HCT116 (cell line): ENCODE results near the gene SRR.

Experiments
- CTCF ChIP-seq, 3 experiments: fragments of 200-600 bp in 1 of 3; sonication (generic) in 1 of 3; IDR thresholded peaks in 2 of 3; conservative IDR thresholded peaks in 1 of 3; 2 replicates each; pipeline ENCODE4 v1.5.1; 2012 to 2017; ENCODE audit warnings: low read depth in 2 of 3, low read length in 2 of 3, antibody characterized with exemption in 1 of 3, borderline replicate concordance in 1 of 3, control low read depth in 1 of 3, mild to moderate bottlenecking in 1 of 3, mixed read lengths in 1 of 3, mixed run types in 1 of 3, moderate library complexity in 1 of 3; ENCODE audit not compliant: insufficient read depth in 1 of 3
- EZH2 ChIP-seq: fragments of 200-600 bp; sonication (generic); IDR thresholded peaks from 2 replicates; pipeline ENCODE4 v1.6.1; 2017; ENCODE audit warnings: antibody characterized with exemption, mixed run types
- POLR2AphosphoS5 ChIP-seq: IDR thresholded peaks from 2 replicates; pipeline ENCODE4 v1.6.1; 2011; ENCODE audit warnings: mild to moderate bottlenecking, low read depth, low read length, moderate library complexity
- ZNF274 ChIP-seq: fragments of 200-500 bp; sonication (Bioruptor generic); IDR thresholded peaks from 2 replicates; pipeline ENCODE4 v1.6.1; 2014; ENCODE audit warnings: mild to moderate bottlenecking, low read depth, low read length, inconsistent platforms

- TF ChIP-seq CTCF (IDR thresholded peaks at IDR 0.05 in 2 of 3, conservative IDR thresholded peaks at IDR 0.05 in 1 of 3; ENCODE audit: borderline replicate concordance in 1 of 3, insufficient read depth in 1 of 3, low read depth in 2 of 3, low read length in 2 of 3) (no peak), POLR2AphosphoS5 (no peak), ZNF274 (no peak), EZH2 (no peak)
These were observed 29.3 kb upstream of the SRR start for GRCh38 chr17:2274414-2274813.
